Muscle of leg (tissue), 11 donors: ENCODE results near the gene GPS1. TPM values are rescaled to one million over a fixed set of nuclear protein-coding genes. Genes with fewer than 3 reads are reported as not detected.
A peak's percentile ranks its signal among the peaks of the same experiment; 100 is the strongest.

ENCODE experiments used
- DNase-seq: peaks from one replicate; pipeline ENCODE4 v3.0.0; 2013
- H3K27ac ChIP-seq: one replicate; pipeline ENCODE4 v1.5.1; 2013; ENCODE audit warnings: mild to moderate bottlenecking, low read length, control low read depth
- H3K27me3 ChIP-seq: one replicate; pipeline ENCODE4 v1.6.1; 2013; ENCODE audit warnings: low read length; ENCODE audit not compliant: control insufficient read depth, insufficient read depth
- H3K36me3 ChIP-seq: one replicate; pipeline ENCODE4 v1.6.1; 2013; ENCODE audit warnings: low read length; ENCODE audit not compliant: control insufficient read depth, insufficient read depth
- H3K4me1 ChIP-seq: one replicate; pipeline ENCODE4 v1.6.1; 2013; ENCODE audit warnings: low read length; ENCODE audit not compliant: control insufficient read depth, insufficient read depth
- H3K4me3 ChIP-seq: one replicate; pipeline ENCODE4 v1.5.1; 2013; ENCODE audit warnings: low read length, control low read depth
- H3K9me3 ChIP-seq: replicated peaks from 2 replicates; pipeline ENCODE4 v1.6.1; 2013; ENCODE audit warnings: low read depth, low read length; ENCODE audit not compliant: control insufficient read depth
- WGBS: methylation state at CpG from one replicate; pipeline ENCODE4 v1.1.5; 2013; ENCODE audit warnings: missing lambda C conversion rate; ENCODE audit not compliant: insufficient coverage; 5-methylcytosine and 5-hydroxymethylcytosine counted together
- polyA plus RNA-seq, 8 donors: library from polyadenylated mRNA; unstranded; fragments of 120-200 nt; gene quantifications; one replicate each; pipeline versions ENCODE4 v1.2.1 to v1.2.3, GENCODE V29; 2013; ENCODE audit warnings: inconsistent platforms in 1 of 8, low replicate concordance in 1 of 8; ENCODE audit not compliant: insufficient read length in 8 of 8, insufficient read depth in 1 of 8
- total RNA-seq: library from RNA; stranded (reverse); fragments of 120-200 nt; gene quantifications from one replicate; pipeline ENCODE4 v1.2.4, GENCODE V29; 2013

The GPS1 gene
- total and polyA plus RNA-seq, 9 donors: 68.1 to 87.7 (median 76.7) TPM

DNA sequence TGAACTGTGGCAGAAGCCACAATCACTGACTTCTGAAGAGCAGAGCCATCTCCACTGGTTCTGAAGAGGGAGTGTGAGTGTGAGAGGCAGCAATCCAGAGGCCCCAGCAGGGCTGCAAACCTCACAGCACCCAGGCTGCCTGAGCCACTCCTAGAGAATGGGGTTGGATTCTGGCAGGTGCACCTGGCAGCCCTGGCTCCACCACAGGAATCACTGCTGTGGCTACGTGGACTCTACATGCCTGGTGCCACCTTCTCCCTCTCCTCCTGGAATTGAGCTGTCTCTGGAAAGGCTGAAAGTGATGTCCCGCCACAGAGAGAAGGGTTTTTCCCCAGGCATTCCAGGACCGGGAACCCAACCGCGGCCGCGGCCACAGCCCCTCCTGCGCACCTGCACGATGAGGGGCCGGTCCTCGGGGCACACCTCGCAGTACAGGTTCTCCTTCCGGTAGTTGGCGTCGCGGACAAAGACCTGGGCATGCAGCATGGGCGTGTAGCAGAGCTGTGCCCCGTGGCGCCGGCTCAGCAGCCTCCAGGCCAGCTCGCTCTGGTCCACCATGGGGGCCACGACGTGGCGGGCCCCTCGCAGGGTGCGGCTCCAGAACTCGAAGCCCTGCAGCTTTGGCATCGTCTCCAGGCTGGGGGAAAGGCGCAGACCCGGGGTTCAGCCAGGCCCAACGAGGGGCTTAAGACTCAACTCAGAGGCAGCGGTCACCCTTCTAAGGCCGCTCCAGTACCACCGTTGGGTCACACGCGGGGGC is 12.9 kb downstream of the GPS1 start:
- H3K27ac ChIP-seq: no peak overlapping the region
- H3K36me3 ChIP-seq: peaks cover 47% of the 10 kb centered on the region
- peak overlapping the region; percentile 84 for H3K4me3 ChIP-seq
- H3K4me1 ChIP-seq: peaks cover 21% of the 10 kb centered on the region
- 42% methylated on average over 36 of the region's 36 CpGs for WGBS
- H3K9me3 ChIP-seq: no peaks in the 10 kb centered on the region
- H3K27me3 ChIP-seq: no peaks in the 10 kb centered on the region
- no peak for DNase-seq

- peak overlapping the region; percentile 84 for H3K4me3 ChIP-seq
- no peaks in the 10 kb centered on the region for H3K9me3 ChIP-seq
- WGBS: under 1% methylated on average over 46 of the region's 47 CpGs
- peaks cover 21% of the 10 kb centered on the region for H3K4me1 ChIP-seq
- no peak overlapping the region for H3K27ac ChIP-seq
- H3K27me3 ChIP-seq: no peaks in the 10 kb centered on the region
- DNase-seq: no peak
- peaks cover 41% of the 10 kb centered on the region for H3K36me3 ChIP-seq
Measured at GRCh38 chr17:82065193-82065637, 13.5 kb downstream of the GPS1 start.

DNA sequence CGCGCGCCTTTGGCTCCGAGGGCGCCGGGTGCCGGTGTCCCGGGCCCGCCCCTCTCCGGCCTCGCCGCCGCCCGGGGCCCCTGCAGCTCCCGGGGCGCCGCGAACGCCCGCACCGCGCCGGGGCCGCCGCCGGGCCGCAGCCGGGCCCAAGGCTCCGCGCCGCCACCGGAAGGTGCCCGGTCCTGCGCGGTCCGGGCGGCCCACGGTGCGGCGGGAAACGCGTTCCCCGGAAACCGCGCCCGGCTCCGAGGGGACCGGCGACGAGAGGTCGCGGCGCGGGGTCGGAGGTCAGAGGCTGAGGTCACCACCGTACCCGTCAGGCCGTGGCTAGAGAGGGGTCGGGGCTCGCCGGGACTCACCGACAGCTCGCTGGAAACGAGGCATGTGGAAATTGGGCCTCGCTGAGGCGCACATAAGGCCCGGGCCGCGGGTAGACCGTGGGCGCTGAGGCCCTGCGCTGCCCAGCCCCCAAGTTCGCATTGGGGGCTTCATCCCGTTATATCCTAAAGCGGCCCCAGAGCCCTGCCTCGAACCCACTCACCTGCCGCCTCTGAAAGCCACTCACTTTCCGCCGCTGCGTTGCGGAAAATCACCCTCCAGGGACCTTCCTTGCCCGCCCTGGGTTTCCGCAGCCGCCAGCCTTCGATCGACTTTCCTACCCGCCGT is 14.1 kb downstream of the GPS1 start, which contains the start of gene DUS1L:
DUS1L (minus strand) TSS at position 167 of the 666 bp plus-strand sequence. CDS start 745 bp downstream, outside the sequence.
- peak; percentile 73 for DNase-seq
- Histone ChIP-seq H3K27ac (peak within 1 kb of the TSS; percentile 85), H3K4me1 (peaks cover 21% of the 10 kb centered on the region), H3K9me3 (no peaks in the 10 kb centered on the region), H3K27me3 (no peaks in the 10 kb centered on the region), H3K4me3 (peak within 1 kb of the TSS; percentile 84), H3K36me3 (peaks cover 35% of the 10 kb centered on the region)
- WGBS: 4% methylated on average over 86 of the region's 88 CpGs

- Histone ChIP-seq H3K27me3 (no peaks in the 10 kb centered on the region), H3K4me3 (no peak overlapping the region), H3K27ac (no peak overlapping the region), H3K4me1 (peaks cover 7% of the 10 kb centered on the region), H3K9me3 (no peaks in the 10 kb centered on the region), H3K36me3 (no peaks in the 10 kb centered on the region)
- no peak for DNase-seq
Measured at GRCh38 chr17:82070611-82071010, 18.9 kb downstream of the GPS1 start.

GRCh38 chr17:82072827-82073226 is 21.1 kb downstream of the GPS1 start:
- no peak for DNase-seq
- no peak overlapping the region for H3K4me3 ChIP-seq
- no peaks in the 10 kb centered on the region for H3K27me3 ChIP-seq
- H3K9me3 ChIP-seq: no peaks in the 10 kb centered on the region
- WGBS: 100% methylated on average over 2 of the region's 6 CpGs
- H3K4me1 ChIP-seq: peaks cover 16% of the 10 kb centered on the region
- no peak overlapping the region for H3K27ac ChIP-seq
- H3K36me3 ChIP-seq: peaks cover 1% of the 10 kb centered on the region

DNA sequence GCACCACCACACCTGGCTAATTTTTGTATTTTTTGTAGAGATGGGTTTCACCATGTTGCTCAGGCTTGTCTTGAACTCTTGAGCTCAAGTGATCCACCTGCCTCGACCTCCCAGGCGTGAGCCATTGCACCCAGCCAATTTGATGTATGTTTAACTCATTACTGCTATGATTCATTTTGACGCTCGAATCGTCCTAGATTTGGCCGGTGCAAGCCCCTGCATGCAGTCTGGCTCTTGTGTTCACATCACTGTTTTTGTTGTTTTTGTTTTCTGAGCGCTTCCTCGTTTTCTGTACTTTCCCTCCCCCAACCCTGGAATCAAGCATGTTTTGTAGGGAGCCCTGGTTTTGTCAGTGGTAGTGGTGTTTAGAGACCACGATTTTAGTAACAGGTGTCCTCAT is 21.7 kb downstream of the GPS1 start:
- H3K27ac ChIP-seq: no peak overlapping the region

DNA sequence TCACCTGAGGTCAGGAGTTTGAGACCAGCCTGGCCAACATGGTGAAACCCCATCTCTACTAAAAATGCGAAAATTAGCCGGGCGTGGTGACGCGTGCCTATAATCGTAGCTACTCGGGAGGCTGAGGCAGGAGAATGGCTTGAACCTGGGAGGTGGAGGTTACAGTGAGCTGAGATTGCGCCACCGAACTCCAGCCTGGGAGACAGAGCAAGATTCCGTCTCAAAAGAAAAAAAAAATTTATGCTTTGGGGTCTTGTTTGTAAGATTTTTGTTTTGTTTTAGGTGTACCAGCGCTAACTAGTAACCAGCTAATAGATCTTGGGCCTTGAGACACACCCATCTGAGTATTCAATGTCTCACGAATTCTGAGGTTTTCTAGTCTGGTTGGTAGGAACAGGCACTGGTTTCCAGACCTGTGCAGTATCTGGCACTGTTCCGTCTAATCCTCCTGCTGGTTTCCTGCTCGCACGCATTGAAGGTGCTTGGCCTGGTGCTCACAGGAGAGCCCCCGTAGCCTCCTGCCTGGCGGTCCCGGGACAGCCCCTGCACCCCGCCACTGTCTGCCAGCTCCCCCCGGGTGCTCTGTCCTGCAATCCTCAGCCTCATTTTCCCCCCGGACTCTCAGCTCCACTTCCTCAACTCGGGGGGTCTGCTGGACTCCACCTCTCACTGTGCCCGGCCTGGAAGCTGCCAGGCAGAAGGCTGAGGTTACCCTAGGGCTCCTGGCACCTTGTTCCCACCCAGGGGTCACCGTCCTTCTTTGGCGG is 24.5 kb downstream of the GPS1 start:
- Histone ChIP-seq H3K36me3 (peaks cover 25% of the 10 kb centered on the region), H3K27me3 (no peaks in the 10 kb centered on the region), H3K27ac (no peak overlapping the region), H3K4me3 (no peak overlapping the region), H3K4me1 (peaks cover 20% of the 10 kb centered on the region), H3K9me3 (no peaks in the 10 kb centered on the region)
- 73% methylated on average over 24 of the region's 25 CpGs for WGBS
- DNase-seq: no peak

More for the DNA sequence above, 21.7 kb downstream of the GPS1 start:
- H3K4me1 ChIP-seq: peaks cover 20% of the 10 kb centered on the region
- no peaks in the 10 kb centered on the region for H3K27me3 ChIP-seq
- H3K9me3 ChIP-seq: no peaks in the 10 kb centered on the region
- H3K36me3 ChIP-seq: peaks cover 3% of the 10 kb centered on the region
- H3K4me3 ChIP-seq: no peak overlapping the region
- 73% methylated on average over 2 of the region's 9 CpGs for WGBS
- DNase-seq: no peak

GRCh38 chr17:82076785-82077591 is 25.3 kb downstream of the GPS1 start:
- H3K9me3 ChIP-seq: no peaks in the 10 kb centered on the region
- peak; percentile 62 for DNase-seq

GRCh38 chr17:82077617-82078358 is 26.1 kb downstream of the GPS1 start:
- H3K27ac ChIP-seq: no peak overlapping the region
- H3K9me3 ChIP-seq: no peaks in the 10 kb centered on the region
- peaks cover 20% of the 10 kb centered on the region for H3K4me1 ChIP-seq
- peak; percentile 76 for DNase-seq
- no peak overlapping the region for H3K4me3 ChIP-seq
- WGBS: 59% methylated on average over 14 of the region's 28 CpGs
- peaks cover 39% of the 10 kb centered on the region for H3K36me3 ChIP-seq
- H3K27me3 ChIP-seq: no peaks in the 10 kb centered on the region

More at GRCh38 chr17:82076785-82077591, 25.3 kb downstream of the GPS1 start:
- H3K4me1 ChIP-seq: peaks cover 20% of the 10 kb centered on the region
- 20% methylated on average over 9 of the region's 21 CpGs for WGBS
- H3K4me3 ChIP-seq: no peak overlapping the region
- no peak overlapping the region for H3K27ac ChIP-seq
- no peaks in the 10 kb centered on the region for H3K27me3 ChIP-seq
- H3K36me3 ChIP-seq: peaks cover 31% of the 10 kb centered on the region
